NCI-H2081 (cell line): ENCODE results near the gene GPATCH2.
"Not testable (repeated sequence)": the region's sequence is repeated elsewhere in the genome, so short reads cannot be mapped to it uniquely, and the experiment has no call there.

Source experiments
- DNase-seq, 2 experiments: peaks; one replicate each; lab custom pipeline; 2025; lab: John Stamatoyannopoulos, UW

GPATCH2 gene

GRCh38 chr1:217630711-217631591 is at the start of gene GPATCH2, which contains the start of gene SPATA17:
GPATCH2 (minus strand) TSS chr1:217631090; CDS start chr1:217630971, 119 bp downstream.
SPATA17 (plus strand) TSS chr1:217631344; CDS start chr1:217631379, 35 bp downstream.
- peak; percentile 89 to 95 for DNase-seq

- no peak for DNase-seq
These were observed 43.3 kb upstream of the GPATCH2 start for GRCh38 chr1:217674028-217674729.

GRCh38 chr1:217673387-217673786 is 42.5 kb upstream of the GPATCH2 start:
- no peak for DNase-seq

DNA sequence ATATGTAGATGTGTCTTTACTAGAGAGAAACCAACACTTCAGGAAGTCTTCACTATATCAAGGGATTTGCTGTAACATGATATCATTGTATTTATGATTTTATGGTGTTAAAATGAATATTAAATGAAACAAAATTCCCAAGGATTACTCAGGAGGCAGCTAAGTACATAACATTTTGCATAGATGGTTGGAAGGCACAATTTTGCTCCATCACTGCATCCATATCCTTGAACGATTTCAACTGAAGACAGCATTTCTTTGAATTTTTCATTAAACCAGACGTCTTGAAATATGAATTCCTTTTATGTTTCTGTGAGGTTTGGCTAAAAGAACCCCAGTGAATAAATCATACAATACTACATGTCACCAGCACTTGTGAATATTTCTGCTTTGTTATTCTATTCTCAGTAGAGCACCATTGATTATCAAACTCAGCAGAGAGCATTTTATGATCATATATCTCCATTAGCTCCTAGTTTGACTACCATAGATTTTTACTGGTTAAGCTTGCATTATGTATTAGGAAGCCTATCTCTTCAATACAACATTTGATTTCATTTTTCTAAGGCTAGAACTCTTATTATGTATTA is 37.6 kb upstream of the GPATCH2 start:
- DNase-seq = no peak

DNA sequence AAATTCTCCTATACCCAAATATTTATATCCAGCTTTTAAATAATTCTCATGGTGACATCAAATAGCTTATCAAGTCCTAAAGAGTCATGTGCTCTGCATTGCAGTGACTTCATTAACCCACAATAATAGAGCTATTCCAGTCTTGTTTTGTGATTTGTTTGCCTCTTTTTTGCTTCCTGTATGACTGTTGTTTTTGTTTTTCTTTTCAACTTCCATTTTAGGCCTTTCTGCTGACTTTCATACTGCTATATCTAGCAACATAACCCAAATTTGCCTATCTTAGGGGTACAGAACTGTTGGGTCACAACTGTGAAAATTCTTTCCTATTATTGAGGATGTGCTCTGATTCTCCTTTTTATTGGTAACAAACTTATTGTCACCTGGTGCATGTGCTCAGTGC is 30.5 kb upstream of the GPATCH2 start:
- DNase-seq = no peak

DNA sequence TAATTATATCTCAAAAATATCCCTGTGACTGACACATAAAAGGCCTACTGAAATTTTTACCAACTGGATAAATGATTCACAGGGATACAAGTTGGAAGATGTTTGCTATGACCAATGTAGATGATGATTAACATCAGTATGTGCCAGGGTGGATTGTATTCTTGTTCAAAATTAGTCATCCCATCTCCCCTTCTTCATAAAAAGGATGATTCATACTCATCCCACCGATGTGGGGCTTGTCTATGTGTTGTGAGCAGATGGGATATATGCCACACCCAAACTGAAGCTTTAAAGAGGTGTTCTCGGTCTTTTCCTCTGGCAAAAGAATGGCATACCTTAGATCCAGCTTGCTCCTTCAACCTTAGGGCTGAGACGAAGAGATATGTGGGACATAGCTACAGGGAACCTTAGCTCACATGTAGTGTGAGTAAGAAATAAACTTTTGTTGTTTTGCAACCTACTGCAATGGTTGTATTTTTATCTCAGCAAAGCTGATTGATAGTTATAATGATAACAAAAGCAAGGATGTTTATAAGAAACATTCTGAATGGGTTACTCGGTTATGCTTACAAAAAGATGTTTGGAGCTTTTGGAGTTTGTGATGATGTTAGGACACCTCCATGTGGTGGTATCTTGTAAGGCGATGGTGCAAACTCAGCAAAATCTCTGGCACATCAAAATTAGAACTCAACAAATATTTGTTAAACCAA is 29.6 kb upstream of the GPATCH2 start:
- peak in 1 of 2 experiments; percentile 26 for DNase-seq

DNA sequence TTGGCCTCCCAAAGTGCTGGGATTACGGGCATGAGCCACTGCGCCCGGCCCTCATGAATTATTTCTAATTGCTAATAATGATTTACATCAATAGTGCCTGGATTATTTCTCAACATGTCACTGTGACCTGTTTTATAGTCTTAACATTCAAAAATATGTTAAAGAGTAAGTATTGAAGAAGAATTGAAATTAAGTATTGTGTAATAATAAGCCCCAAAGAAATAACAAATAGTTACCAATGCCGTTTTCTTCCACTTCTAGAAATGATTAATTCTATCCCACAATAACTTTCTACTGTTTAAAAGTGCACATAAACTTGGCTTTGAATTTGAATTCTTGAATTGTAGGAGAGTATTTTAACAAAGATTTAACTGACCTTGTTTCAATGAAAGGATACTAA is 19.8 kb upstream of the GPATCH2 start:
- DNase-seq = no peak

- no peak for DNase-seq
These were observed 16.9 kb upstream of the GPATCH2 start for GRCh38 chr1:217647791-217648190.

GRCh38 chr1:217642455-217642854 is 11.6 kb upstream of the GPATCH2 start:
- no peak for DNase-seq

- DNase-seq = no peak
These were observed 3.5 kb downstream of the GPATCH2 start for GRCh38 chr1:217627431-217627830.

DNA sequence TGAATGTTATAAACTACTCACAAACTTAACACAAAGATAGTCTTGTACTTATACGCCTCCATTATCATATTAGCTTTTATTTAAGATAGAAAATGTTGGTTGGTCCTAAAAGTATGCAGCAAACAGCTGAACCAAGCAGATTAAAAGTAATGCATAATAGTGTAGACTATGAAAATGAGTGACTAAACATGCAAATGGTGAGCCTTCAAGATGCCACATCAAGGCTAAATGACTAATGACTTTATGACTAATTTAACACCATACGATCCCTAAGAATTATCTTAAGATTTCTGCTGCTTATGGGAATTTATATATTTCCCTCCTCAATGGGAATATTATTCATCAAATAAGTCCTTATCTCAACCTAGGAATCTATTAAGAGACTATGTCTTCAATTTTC is 4.6 kb downstream of the GPATCH2 start:
- no peak for DNase-seq

DNA sequence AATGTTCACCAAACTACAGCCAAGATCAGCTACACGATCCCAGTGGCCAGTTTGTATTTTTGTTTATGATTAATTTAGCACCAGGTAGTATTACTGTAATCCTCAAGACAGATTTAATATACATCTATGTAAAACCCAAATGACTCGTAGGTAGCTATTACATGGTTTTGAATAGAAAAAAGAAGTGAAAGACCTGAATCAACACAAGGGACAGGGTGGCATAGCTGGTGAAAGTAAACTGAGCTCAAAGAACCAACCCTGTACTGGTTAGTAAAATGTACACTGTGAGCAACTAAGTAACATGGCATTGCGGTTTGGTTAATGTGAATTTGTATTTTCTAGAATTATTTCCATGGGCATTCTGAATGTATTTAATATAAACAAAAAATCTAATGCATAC is 8.8 kb downstream of the GPATCH2 start:
- no peak for DNase-seq

DNA sequence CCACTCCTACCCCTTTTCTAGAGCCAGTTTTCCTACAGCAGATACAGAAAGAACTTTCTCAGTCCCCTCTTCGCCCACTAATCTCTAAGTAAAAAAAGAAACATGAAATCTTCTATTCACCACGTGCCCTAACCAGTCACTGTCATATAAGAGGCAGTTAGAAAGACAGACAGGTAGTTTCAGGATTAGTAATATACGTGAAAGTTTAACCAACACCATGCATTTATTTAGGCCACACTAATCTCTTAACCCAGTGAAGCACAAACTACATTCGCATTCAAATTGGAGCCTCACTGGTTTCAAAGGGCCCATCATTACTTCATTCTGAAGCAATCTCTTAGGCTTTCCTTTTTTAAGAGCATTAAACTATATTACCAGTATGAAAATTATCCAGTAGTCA is 10.1 kb downstream of the GPATCH2 start:
- no peak for DNase-seq

DNA sequence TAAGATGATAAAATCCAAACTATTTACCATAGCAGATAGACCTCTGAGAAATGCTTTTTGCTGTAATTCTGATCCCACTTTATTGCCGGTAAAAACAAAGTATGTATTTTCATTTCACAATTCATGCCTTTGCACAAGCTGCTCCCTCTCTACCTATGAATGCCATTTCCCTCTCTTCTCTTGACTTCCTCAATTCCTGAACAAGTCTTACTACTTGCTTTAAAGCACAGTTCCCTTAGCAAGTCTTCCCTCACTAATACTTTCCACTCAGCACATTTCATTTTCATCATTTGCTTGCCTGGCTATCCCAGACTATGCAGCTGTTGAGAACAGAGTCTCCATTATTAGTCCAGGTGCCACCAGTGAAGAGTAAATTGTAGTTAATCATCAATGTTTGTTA is 13.8 kb downstream of the GPATCH2 start:
- no peak for DNase-seq

- DNase-seq = no peak
These were observed 16.6 kb downstream of the GPATCH2 start for GRCh38 chr1:217614200-217614712.

- no peak for DNase-seq
These were observed 25.5 kb downstream of the GPATCH2 start for GRCh38 chr1:217605390-217605789.

GRCh38 chr1:217602380-217602779 is 28.5 kb downstream of the GPATCH2 start:
- DNase-seq = no peak

DNA sequence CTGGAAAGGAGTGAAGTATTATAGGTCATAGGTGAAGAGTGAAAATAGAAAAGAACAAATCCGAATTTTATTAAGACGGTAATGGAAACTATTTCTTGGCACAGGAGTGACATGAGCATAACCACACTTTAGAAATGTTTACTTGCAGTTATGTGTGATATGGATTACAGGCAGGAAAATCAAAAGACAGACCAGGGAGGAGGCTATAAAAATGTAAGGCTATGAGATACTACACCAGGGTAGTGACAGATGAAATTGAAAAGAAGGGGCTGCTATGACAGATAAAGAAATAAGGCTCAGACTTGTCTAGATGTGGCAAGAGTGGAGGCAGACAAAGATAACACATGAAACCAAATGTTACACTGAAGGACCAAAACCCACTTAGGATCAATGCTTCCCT is 31.7 kb downstream of the GPATCH2 start:
- no peak for DNase-seq

GRCh38 chr1:217590598-217590997 is 40.3 kb downstream of the GPATCH2 start:
- no peak for DNase-seq

DNA sequence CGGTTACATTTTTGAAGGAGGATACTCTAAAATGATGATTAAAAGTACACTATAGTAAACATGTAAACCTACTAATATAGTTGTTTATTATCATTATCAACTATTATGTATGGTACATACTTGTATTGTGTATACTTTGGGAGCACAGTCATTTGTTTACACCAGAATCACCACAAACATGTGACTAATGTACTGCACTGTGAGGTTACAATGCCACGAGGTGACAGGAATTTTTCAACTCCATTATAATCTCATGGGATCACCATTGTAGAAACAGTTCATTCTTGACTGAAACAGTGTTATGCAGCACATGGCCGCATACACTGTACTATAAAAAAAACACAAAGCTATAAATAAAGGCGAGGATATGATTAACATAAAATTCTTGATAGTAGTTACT is 44.3 kb downstream of the GPATCH2 start:
- DNase-seq = no peak

DNA sequence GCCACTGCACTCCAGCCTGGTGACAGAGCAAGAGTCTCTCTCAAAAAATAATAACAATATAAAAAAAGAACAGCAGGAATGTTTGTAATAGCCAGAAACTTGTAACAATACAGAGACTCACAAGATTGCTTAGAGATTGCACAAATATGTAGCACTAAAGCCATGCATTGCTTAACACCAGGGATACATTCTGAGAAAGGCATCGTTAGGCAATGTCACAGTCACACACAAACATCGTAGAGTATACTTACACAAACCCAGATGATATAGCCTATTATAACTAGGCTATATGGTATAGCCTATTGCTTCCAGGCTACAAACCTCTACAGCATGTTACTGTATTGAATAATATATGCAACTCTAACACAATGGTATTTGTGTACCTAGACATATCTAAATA is 45.3 kb downstream of the GPATCH2 start:
- no peak for DNase-seq

DNA sequence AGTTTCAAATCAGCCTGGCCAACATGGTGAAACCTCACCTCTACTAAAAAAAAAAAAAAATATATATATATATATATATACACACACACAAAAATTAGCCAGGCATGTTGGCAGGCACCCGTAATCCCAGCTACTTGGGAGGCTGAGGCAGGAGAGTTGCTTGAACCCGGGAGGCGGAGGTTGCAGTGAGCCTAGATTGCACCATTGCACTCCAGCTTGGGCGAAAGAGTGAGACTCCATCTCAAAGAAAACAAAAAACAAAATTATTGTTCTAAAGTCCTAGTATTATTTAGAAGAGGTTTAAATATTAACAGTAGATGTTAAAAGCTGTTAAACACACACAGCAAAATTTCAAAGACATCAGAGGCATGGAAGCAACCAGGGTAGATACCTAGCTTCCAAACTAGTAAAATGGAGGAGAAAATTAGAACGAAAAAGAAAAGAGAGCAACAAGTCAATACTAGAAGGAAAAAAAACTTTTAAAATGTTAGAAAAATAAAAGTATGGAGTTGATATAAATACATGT is 46.5 kb downstream of the GPATCH2 start:
- not testable (repeated sequence) for DNase-seq
